ENCODE data around the gene TMEM120A. TPM values are rescaled to one million over a fixed set of nuclear protein-coding genes. Genes with fewer than 3 reads are reported as not detected.

Gene TMEM120A
- total RNA-seq, 1 donor from 2014 or later = 9.4 TPM

DNA sequence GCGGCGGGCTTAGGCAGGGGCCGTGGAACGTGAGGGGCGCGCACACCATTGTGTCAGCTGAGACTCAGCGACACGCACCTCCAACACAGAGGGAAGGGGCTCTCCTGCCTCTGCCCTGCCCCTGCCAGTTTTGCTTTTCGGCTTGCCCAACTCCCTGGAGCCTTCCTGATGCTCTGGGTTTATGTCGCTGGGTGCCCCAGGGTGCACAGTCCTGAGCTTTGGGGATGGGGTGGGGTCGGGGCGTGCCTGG is 13.3 kb downstream of the TMEM120A start:
- Mint-ChIP-seq H3K27me3 (ENCODE audit: insufficient read depth, low read depth) (peaks cover 6% of the 10 kb centered on the region), H3K4me1 (peaks cover 6% of the 10 kb centered on the region), H3K9me3 (no peaks in the 10 kb centered on the region), H3K4me3 (no peak overlapping the region), H3K27ac (no peak overlapping the region), H3K36me3 (peaks cover 10% of the 10 kb centered on the region)
- Histone ChIP-seq H3K9me3 (ENCODE audit: low read depth) (no peaks in the 10 kb centered on the region), H3F3A (ENCODE audit: low read depth) (no peaks in the 10 kb centered on the region), H3K4me2 (no peak overlapping the region), H2AFZ (replicated peaks) (no peak overlapping the region), H3K36me3 (no peaks in the 10 kb centered on the region), H3K27ac (no peak overlapping the region), H3K79me2 (ENCODE audit: low read depth) (no peaks in the 10 kb centered on the region), H3K27me3 (no peaks in the 10 kb centered on the region), H4K20me1 (ENCODE audit: low read depth) (no peaks in the 10 kb centered on the region), H3K4me1 (no peaks in the 10 kb centered on the region), H3K4me3 (no peak overlapping the region), H3K9ac (no peak overlapping the region)
- DNase-seq (ENCODE audit: low spot score) = no peak
- TF ChIP-seq EZH2 (IDR thresholded peaks at IDR 0.05) = no peak
- no peak for TF ChIP-seq EZH2phosphoT487 (IDR thresholded peaks at IDR 0.05)
- TF ChIP-seq, protein P1, sequence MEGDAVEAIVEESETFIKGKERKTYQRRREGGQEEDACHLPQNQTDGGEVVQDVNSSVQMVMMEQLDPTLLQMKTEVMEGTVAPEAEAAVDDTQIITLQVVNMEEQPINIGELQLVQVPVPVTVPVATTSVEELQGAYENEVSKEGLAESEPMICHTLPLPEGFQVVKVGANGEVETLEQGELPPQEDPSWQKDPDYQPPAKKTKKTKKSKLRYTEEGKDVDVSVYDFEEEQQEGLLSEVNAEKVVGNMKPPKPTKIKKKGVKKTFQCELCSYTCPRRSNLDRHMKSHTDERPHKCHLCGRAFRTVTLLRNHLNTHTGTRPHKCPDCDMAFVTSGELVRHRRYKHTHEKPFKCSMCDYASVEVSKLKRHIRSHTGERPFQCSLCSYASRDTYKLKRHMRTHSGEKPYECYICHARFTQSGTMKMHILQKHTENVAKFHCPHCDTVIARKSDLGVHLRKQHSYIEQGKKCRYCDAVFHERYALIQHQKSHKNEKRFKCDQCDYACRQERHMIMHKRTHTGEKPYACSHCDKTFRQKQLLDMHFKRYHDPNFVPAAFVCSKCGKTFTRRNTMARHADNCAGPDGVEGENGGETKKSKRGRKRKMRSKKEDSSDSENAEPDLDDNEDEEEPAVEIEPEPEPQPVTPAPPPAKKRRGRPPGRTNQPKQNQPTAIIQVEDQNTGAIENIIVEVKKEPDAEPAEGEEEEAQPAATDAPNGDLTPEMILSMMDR (IDR thresholded peaks at IDR 0.05) = no peak

GRCh38 chr7:75980430-75981202 is 13.8 kb downstream of the TMEM120A start:
- no peaks in the 10 kb centered on the region for H3K9me3 ChIP-seq (ENCODE audit: low read depth)
- no peaks in the 10 kb centered on the region for H3K27me3 ChIP-seq
- no peaks in the 10 kb centered on the region for H3F3A ChIP-seq (ENCODE audit: low read depth)
- no peak overlapping the region for H3K4me3 ChIP-seq
- H2AFZ ChIP-seq (replicated peaks) = no peak overlapping the region
- H3K4me1 ChIP-seq = no peaks in the 10 kb centered on the region
- H3K4me2 ChIP-seq = no peak overlapping the region
- H4K20me1 ChIP-seq (ENCODE audit: low read depth) = no peaks in the 10 kb centered on the region
- no peaks in the 10 kb centered on the region for H3K79me2 ChIP-seq (ENCODE audit: low read depth)
- H3K36me3 ChIP-seq = no peaks in the 10 kb centered on the region
- peaks cover 10% of the 10 kb centered on the region for H3K36me3 Mint-ChIP-seq
- no peak overlapping the region for H3K4me3 Mint-ChIP-seq
- H3K9me3 Mint-ChIP-seq = no peaks in the 10 kb centered on the region
- no peak overlapping the region for H3K9ac ChIP-seq
- H3K4me1 Mint-ChIP-seq = peaks cover 6% of the 10 kb centered on the region
- no peak overlapping the region for H3K27ac ChIP-seq
- DNase-seq (ENCODE audit: low spot score) = no peak
- H3K27ac Mint-ChIP-seq = no peak overlapping the region
- TF ChIP-seq EZH2 (IDR thresholded peaks at IDR 0.05) = no peak
- TF ChIP-seq, protein P1 (IDR thresholded peaks at IDR 0.05) = no peak
- TF ChIP-seq EZH2phosphoT487 (IDR thresholded peaks at IDR 0.05) = no peak
- H3K27me3 Mint-ChIP-seq (ENCODE audit: insufficient read depth, low read depth) = peaks cover 4% of the 10 kb centered on the region

GRCh38 chr7:75979759-75980429 is 14.5 kb downstream of the TMEM120A start:
- Histone ChIP-seq H3K9ac (no peak overlapping the region), H4K20me1 (ENCODE audit: low read depth) (no peaks in the 10 kb centered on the region), H3F3A (ENCODE audit: low read depth) (no peaks in the 10 kb centered on the region), H3K4me2 (no peak overlapping the region), H3K36me3 (no peaks in the 10 kb centered on the region), H3K9me3 (ENCODE audit: low read depth) (no peaks in the 10 kb centered on the region), H3K4me3 (no peak overlapping the region), H3K27ac (no peak overlapping the region), H2AFZ (replicated peaks) (no peak overlapping the region), H3K27me3 (no peaks in the 10 kb centered on the region), H3K79me2 (ENCODE audit: low read depth) (no peaks in the 10 kb centered on the region), H3K4me1 (no peaks in the 10 kb centered on the region)
- H3K36me3 Mint-ChIP-seq = peaks cover 11% of the 10 kb centered on the region
- peak overlapping the region; percentile 88 for H3K27ac Mint-ChIP-seq
- peaks cover 4% of the 10 kb centered on the region for H3K27me3 Mint-ChIP-seq (ENCODE audit: insufficient read depth, low read depth)
- H3K4me3 Mint-ChIP-seq = no peak overlapping the region
- no peaks in the 10 kb centered on the region for H3K9me3 Mint-ChIP-seq
- TF ChIP-seq EZH2 (IDR thresholded peaks at IDR 0.05) (no peak), EZH2phosphoT487 (IDR thresholded peaks at IDR 0.05) (no peak)
- TF ChIP-seq, protein P1 (IDR thresholded peaks at IDR 0.05) = no peak
- DNase-seq (ENCODE audit: low spot score) = no peak
- H3K4me1 Mint-ChIP-seq = peaks cover 6% of the 10 kb centered on the region

Measured in neural progenitor cell (in vitro differentiated cells).